Karpas-422 (cell line): ENCODE measurements around the gene BEND4. TPM values are rescaled to one million over a fixed set of nuclear protein-coding genes. Genes with fewer than 3 reads are reported as not detected.

Experiments
- DNase-seq: peaks from one replicate; pipeline ENCODE4 v3.0.0-alpha.2; 2015
- H2AFZ ChIP-seq: fragments of 200-600 bp; sonication (generic); 2 replicates; pipeline ENCODE4 v1.6.1; 2014; ENCODE audit warnings: antibody characterized with exemption, low read length, mixed read lengths
- H3K27ac ChIP-seq: fragments of 200-600 bp; sonication (generic); 2 replicates; pipeline ENCODE4 v1.5.1; 2014; ENCODE audit warnings: mild to moderate bottlenecking, low read length, moderate library complexity
- H3K27me3 ChIP-seq: fragments of 200-600 bp; sonication (generic); 2 replicates; pipeline ENCODE4 v1.6.1; 2014; ENCODE audit warnings: low read length, mixed read lengths
- H3K36me3 ChIP-seq: fragments of 200-600 bp; sonication (generic); 2 replicates; pipeline ENCODE4 v1.6.1; 2014; ENCODE audit warnings: low read length, mixed read lengths; ENCODE audit not compliant: insufficient read depth
- H3K4me1 ChIP-seq: fragments of 200-600 bp; sonication (generic); 2 replicates; pipeline ENCODE4 v1.6.1; 2014; ENCODE audit warnings: mild to moderate bottlenecking, low read length, mixed read lengths
- H3K4me2 ChIP-seq: fragments of 200-600 bp; sonication (generic); 2 replicates; pipeline ENCODE4 v1.6.1; 2014; ENCODE audit warnings: low read length, low read depth, mild to moderate bottlenecking; ENCODE audit not compliant: poor library complexity, severe bottlenecking
- H3K4me3 ChIP-seq: fragments of 200-600 bp; sonication (generic); 2 replicates; pipeline ENCODE4 v1.5.1; 2014; ENCODE audit warnings: mild to moderate bottlenecking, antibody characterized with exemption, low read length, mixed read lengths
- H3K79me2 ChIP-seq: fragments of 200-600 bp; sonication (generic); 2 replicates; pipeline ENCODE4 v1.6.1; 2014; ENCODE audit warnings: mild to moderate bottlenecking, low read length, mixed read lengths
- H3K9ac ChIP-seq: fragments of 200-600 bp; sonication (generic); 2 replicates; pipeline ENCODE4 v1.6.0; 2014; ENCODE audit warnings: low read length
- H3K9me2 ChIP-seq: fragments of 200-600 bp; sonication (generic), shearing (Covaris generic); replicated peaks from 2 replicates; pipeline ENCODE4 v1.6.0; 2014; ENCODE audit warnings: mild to moderate bottlenecking, low read length, moderate library complexity; ENCODE audit not compliant: insufficient read depth
- H3K9me3 ChIP-seq: fragments of 300-700, 200-600 bp; sonication (generic); 2 replicates; pipeline ENCODE4 v1.6.1; 2014; ENCODE audit warnings: low read length, mixed read lengths
- H4K20me1 ChIP-seq: fragments of 200-600 bp; sonication (generic); 2 replicates; pipeline ENCODE4 v1.6.1; 2014; ENCODE audit warnings: mild to moderate bottlenecking, antibody characterized with exemption, low read length, low read depth; ENCODE audit not compliant: insufficient read depth
- total RNA-seq: library from RNA; depleted of rRNA; stranded (reverse); fragments of >200 nt; shearing (Covaris generic); gene quantifications from 2 replicates; pipeline ENCODE4 v1.2.3, GENCODE V29; 2014; ENCODE audit warnings: low replicate concordance

BEND4 gene
- total RNA-seq, 1 experiment from 2014 or later, result not detected

GRCh38 chr4:42083816-42084215 lies 68.6 kb downstream of the BEND4 start:
- peaks cover 14% of the 10 kb centered on the region; the same call in 1 of the 2 replicates for H3K36me3 ChIP-seq

GRCh38 chr4:42080306-42080705 lies 72.1 kb downstream of the BEND4 start:
- Histone ChIP-seq H3K4me3 (no peak overlapping the region), H4K20me1 (no peaks in the 10 kb centered on the region), H3K4me1 (peaks cover 6% of the 10 kb centered on the region), H3K27me3 (no peaks in the 10 kb centered on the region), H3K9me2 (no peaks in the 10 kb centered on the region), H3K79me2 (no peaks in the 10 kb centered on the region), H2AFZ (no peak overlapping the region), H3K4me2 (no peak overlapping the region), H3K27ac (no peak overlapping the region), H3K9me3 (no peaks in the 10 kb centered on the region), H3K36me3 (peaks cover 21% of the 10 kb centered on the region), H3K9ac (no peak overlapping the region)
- no peak for DNase-seq

More at GRCh38 chr4:42083816-42084215, 68.6 kb downstream of the BEND4 start:
- Histone ChIP-seq H3K9ac (no peak overlapping the region), H3K4me3 (no peak overlapping the region), H3K9me2 (no peaks in the 10 kb centered on the region), H3K9me3 (no peaks in the 10 kb centered on the region), H2AFZ (no peak overlapping the region), H3K27ac (no peak overlapping the region), H3K4me2 (no peak overlapping the region), H4K20me1 (no peaks in the 10 kb centered on the region), H3K4me1 (no peaks in the 10 kb centered on the region), H3K27me3 (no peaks in the 10 kb centered on the region), H3K79me2 (no peaks in the 10 kb centered on the region)
- no peak for DNase-seq

GRCh38 chr4:42078184-42078801 lies 74.2 kb downstream of the BEND4 start:
- Histone ChIP-seq H4K20me1 (no peaks in the 10 kb centered on the region), H3K9ac (no peak overlapping the region), H3K4me1 (peaks cover 6% of the 10 kb centered on the region), H3K36me3 (peaks cover 16% of the 10 kb centered on the region), H3K9me2 (no peaks in the 10 kb centered on the region), H3K9me3 (no peaks in the 10 kb centered on the region), H3K4me2 (no peak overlapping the region), H2AFZ (no peak overlapping the region), H3K27me3 (no peaks in the 10 kb centered on the region), H3K4me3 (no peak overlapping the region), H3K79me2 (no peaks in the 10 kb centered on the region), H3K27ac (no peak overlapping the region)
- DNase-seq, result no peak

- peaks cover 27% of the 10 kb centered on the region for H3K36me3 ChIP-seq
- H3K4me3 ChIP-seq, result no peak overlapping the region
Measured at GRCh38 chr4:42074294-42074693, 78.2 kb downstream of the BEND4 start.

GRCh38 chr4:42070463-42070862 lies 82.0 kb downstream of the BEND4 start:
- Histone ChIP-seq H3K9me3 (no peaks in the 10 kb centered on the region), H3K4me1 (no peaks in the 10 kb centered on the region)

More at GRCh38 chr4:42074294-42074693, 78.2 kb downstream of the BEND4 start:
- Histone ChIP-seq H4K20me1 (no peaks in the 10 kb centered on the region), H2AFZ (no peak overlapping the region), H3K9me3 (no peaks in the 10 kb centered on the region), H3K27ac (no peak overlapping the region), H3K4me1 (peaks cover 6% of the 10 kb centered on the region), H3K4me2 (no peak overlapping the region), H3K79me2 (0 out of 2 replicates have a peak, but pooled peaks cover 4% of the 10 kb centered on the region), H3K27me3 (no peaks in the 10 kb centered on the region), H3K9me2 (no peaks in the 10 kb centered on the region), H3K9ac (no peak overlapping the region)
- no peak for DNase-seq

GRCh38 chr4:42067264-42067663 lies 85.2 kb downstream of the BEND4 start:
- Histone ChIP-seq H3K36me3 (peaks cover 19% of the 10 kb centered on the region; the same call in 1 of the 2 replicates), H4K20me1 (no peaks in the 10 kb centered on the region), H3K27ac (no peak overlapping the region), H2AFZ (no peak overlapping the region), H3K9ac (no peak overlapping the region), H3K27me3 (no peaks in the 10 kb centered on the region), H3K4me2 (no peak overlapping the region), H3K4me3 (no peak overlapping the region), H3K9me2 (no peaks in the 10 kb centered on the region), H3K4me1 (no peaks in the 10 kb centered on the region), H3K9me3 (no peaks in the 10 kb centered on the region), H3K79me2 (peaks cover under 1% of the 10 kb centered on the region; the same call in 1 of the 2 replicates)
- DNase-seq, result no peak

More at GRCh38 chr4:42070463-42070862, 82.0 kb downstream of the BEND4 start:
- Histone ChIP-seq H2AFZ (no peak overlapping the region), H3K9ac (no peak overlapping the region), H3K79me2 (peaks cover 4% of the 10 kb centered on the region; the same call in 1 of the 2 replicates), H3K4me2 (no peak overlapping the region), H4K20me1 (no peaks in the 10 kb centered on the region), H3K27ac (no peak overlapping the region), H3K9me2 (no peaks in the 10 kb centered on the region), H3K36me3 (peaks cover 12% of the 10 kb centered on the region; the same call in 1 of the 2 replicates), H3K27me3 (no peaks in the 10 kb centered on the region), H3K4me3 (no peak overlapping the region)
- DNase-seq, result no peak

GRCh38 chr4:42066402-42066801 lies 86.1 kb downstream of the BEND4 start:
- Histone ChIP-seq H3K4me2 (no peak overlapping the region), H4K20me1 (no peaks in the 10 kb centered on the region), H3K4me3 (no peak overlapping the region), H3K4me1 (no peaks in the 10 kb centered on the region), H3K27ac (no peak overlapping the region), H2AFZ (no peak overlapping the region), H3K9me3 (no peaks in the 10 kb centered on the region), H3K9ac (no peak overlapping the region), H3K36me3 (peaks cover 19% of the 10 kb centered on the region; the same call in 1 of the 2 replicates), H3K27me3 (no peaks in the 10 kb centered on the region), H3K79me2 (no peaks in the 10 kb centered on the region; the same call in 1 of the 2 replicates), H3K9me2 (no peaks in the 10 kb centered on the region)
- DNase-seq, result no peak
